ENCODE measurements around the gene SCMH1.
"Not testable (repeated sequence)": the region's sequence is repeated elsewhere in the genome, so short reads cannot be mapped to it uniquely, and the experiment has no call there.

SCMH1 gene

GRCh38 chr1:41249319-41249718 is 7.2 kb upstream of the SCMH1 start:
- no peak for DNase-seq (ENCODE audit: low read depth)

DNA sequence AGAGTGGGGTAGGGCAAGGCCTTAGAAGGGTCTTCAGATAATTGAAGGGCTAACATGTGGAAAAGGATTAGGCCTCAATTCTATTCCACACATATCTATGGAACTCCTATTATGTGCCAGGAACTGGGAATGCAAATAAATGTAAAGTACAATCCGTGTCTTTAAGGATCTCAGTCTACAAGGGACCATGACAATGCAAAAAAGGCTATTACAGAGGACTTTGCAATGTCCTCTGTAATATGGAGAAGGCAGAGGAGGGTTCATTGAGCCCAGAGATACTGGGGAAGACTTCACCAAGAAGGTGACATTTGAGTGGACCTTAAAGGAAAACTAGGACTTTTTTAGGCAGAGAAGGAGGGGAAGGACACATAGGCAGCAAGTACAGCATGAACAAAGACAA is 4.5 kb upstream of the SCMH1 start:
- DNase-seq (ENCODE audit: low read depth) = no peak

- no peak for DNase-seq (ENCODE audit: low read depth)
Measured at GRCh38 chr1:41245659-41246058, 3.6 kb upstream of the SCMH1 start.

- no peak for DNase-seq (ENCODE audit: low read depth)
Measured at GRCh38 chr1:41243079-41243385, 926 bp upstream of the SCMH1 start.

DNA sequence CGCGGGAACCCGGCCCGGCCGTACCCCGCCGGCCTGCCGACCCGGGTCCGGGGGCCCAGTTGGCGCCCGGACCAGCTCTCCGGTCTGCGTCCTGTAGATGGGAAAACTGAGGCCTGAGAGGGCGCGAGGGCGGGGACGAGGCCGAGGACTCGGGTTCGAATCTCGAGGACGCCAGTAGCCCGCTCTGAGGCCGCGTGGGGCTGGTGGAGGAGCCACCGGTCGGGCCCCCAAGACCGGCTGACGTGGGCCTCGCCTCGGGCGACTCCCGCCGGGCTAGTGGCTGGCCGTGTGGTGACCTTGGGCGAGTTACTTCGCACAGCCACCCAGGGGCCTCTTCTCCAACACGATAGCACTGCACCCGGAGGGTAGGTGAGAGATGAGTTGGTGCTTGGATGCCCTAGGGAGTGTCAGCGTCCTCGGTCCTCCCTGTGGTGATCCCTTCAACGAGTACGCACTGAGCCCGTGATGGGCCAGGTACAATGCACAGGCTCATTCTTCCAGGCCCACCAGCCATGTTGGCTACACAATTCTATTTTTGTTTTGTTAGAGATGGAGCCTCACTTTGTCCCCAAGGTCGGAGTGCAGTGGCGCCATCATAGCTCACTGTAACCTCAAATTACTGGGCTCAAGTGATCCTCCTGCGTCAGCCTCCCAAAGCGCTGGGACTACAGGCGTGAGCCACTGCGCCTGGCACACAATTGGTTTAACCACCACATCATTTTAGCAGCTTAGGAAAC is 404 bp upstream of the SCMH1 start:
- DNase-seq (ENCODE audit: low read depth) = no peak

DNA sequence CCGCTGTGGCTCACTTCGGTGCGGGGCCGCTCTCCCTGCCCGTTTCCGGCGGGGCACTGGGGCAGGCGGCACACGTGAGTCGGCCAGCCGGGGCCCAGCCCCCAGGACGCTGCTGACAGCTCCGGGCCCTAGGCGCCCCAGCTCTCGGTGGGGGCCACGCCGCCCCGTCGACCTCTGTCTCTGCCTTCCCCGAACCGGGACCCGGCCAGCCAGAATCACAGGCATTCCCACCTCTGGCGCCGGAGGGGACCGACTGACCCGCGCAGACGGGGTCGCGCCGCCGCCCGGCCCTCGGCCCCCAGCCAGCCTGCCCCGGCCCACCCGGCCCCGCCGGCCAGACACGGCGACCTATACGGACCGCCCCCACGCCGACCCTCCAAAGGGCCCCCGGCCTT is 755 bp downstream of the SCMH1 start:
- no peak for DNase-seq (ENCODE audit: low read depth)

DNA sequence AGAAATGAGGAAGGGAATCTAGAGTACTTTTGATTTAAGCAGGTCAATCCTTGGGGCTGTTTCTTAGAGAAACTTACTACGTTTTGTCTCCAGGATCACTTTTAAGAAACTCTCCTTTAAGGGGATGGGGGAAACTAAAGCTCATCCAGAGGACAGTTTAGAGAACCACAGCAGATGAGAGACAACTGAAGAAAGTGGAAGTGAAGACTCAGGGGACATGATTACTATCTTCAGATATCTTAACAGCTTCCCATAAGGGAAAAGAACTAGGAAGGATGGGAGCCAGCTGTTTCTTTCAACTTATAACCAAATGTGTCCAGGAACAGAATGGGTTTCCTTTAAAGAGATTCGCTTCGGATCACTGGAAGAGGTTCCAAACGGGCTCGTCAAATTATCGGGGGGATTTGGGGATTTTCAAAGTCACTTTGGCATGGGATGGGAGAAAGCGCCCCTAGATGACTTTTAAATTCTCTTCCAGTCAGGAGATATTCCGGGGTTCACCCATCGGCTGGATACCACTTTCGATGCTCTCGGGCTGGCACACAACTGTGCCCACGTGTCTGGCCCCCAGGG is 1.2 kb downstream of the SCMH1 start:
- no peak for DNase-seq (ENCODE audit: low read depth)

- DNase-seq (ENCODE audit: low read depth) = no peak
Measured at GRCh38 chr1:41239988-41240610, 2.0 kb downstream of the SCMH1 start.

- no peak for DNase-seq (ENCODE audit: low read depth)
Measured at GRCh38 chr1:41238311-41238988, 3.7 kb downstream of the SCMH1 start.

DNA sequence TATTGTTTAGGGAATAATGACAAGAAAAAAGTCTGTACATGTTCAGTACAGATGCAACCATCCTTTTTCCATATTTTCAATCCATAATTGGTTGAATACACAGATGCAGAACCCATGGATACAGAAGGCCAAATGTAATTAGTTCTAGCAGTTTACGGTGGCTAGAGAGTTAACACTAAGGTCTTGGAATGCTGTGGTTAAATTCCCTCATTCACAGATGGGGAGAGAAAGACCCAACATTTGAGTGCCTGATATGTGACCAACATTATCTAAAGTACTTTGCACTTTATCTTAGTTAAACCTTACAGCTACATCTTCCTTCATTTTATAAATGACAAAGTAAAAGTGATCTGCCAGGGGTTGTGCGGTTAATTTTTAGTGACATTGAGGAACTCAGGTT is 5.3 kb downstream of the SCMH1 start:
- no peak for DNase-seq (ENCODE audit: low read depth)

GRCh38 chr1:41235893-41236292 is 6.2 kb downstream of the SCMH1 start:
- DNase-seq (ENCODE audit: low read depth) = no peak

DNA sequence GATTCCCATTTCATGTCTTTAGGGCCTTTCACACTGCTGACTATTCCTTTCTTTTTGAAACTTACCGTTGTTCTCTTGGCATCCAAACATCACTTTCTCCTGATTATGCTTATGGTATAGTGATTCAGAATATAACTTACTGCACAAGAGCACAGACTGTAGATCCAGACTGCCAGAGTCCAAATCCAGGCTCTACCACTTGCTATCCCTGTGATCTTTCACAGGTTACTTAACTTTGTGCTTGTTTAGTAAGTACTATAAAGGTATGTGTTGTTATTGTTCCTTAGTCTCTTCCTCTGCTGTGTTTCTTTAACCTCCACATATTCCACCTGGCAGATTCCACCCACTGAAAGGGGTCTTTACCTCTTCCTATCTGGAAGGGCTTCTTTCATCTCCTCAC is 8.4 kb downstream of the SCMH1 start:
- no peak for DNase-seq (ENCODE audit: low read depth)

DNA sequence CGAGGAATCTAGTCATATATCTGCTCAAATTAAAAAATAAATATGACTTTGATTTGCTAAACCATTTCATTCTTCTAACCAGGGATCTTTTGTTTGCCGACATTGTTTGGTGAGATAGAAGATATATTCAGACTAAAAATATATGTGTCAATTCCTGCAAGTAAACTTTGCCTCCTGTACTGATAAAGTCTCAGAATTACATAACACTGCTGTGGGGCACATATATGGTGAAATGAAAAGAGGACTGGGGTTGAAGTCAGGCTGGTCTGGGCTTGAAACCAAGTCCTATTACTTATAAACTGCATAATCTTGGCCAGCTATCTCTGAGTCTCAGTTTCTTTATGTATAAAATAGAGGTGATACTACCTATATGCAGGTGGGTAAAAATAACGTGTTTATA is 9.8 kb downstream of the SCMH1 start:
- no peak for DNase-seq (ENCODE audit: low read depth)

GRCh38 chr1:41230656-41231055 is 11.4 kb downstream of the SCMH1 start:
- DNase-seq (ENCODE audit: low read depth) = no peak

DNA sequence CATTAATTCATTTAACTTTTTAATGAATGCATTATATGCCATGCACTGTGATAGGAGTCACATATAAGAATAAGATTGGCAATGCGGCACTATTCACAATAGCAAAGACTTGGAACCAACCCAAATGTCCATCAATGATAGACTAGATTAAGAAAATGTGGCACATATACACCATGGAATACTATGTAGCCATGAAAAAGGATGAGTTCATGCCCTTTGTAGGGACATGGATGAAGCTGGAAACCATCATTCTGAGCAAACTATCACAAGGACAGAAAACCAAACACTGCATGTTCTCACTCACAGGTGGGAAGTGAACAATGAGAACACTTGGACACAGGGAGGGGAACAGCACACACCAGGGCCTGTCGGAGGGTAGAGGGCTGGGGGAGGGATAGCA is 12.9 kb downstream of the SCMH1 start:
- not testable (repeated sequence) for DNase-seq (ENCODE audit: low read depth)

DNA sequence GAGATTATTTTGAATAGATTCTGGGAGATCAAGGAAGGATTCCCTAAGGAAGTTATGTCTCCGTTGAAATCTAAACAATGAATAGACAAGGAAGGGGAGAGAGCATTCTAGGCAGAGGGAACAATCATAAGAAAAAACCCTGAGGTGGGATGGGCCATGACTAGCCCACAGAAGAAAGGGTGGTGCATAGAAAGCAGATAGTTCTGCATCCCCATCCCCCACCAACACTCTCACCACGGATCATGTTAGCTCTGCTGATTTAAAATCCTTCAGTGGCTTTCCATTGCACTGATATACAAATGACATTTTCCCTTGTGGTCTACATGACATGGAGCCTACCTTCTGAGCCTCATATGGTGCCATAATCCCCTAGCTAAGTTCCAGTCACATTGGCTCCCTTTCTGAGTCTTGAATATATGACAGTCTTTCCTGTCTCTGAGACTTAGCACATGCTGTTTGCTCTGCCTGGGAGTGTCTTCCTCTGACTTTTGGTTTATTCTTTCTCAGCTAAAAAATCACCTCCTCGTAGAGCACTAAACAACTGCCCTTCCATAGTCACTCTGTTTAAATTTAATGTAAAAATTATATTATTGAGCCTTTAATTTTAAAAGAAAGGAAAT is 15.2 kb downstream of the SCMH1 start:
- no peak for DNase-seq (ENCODE audit: low read depth)

- DNase-seq (ENCODE audit: low read depth) = no peak
Measured at GRCh38 chr1:41225495-41225894, 16.6 kb downstream of the SCMH1 start.

DNA sequence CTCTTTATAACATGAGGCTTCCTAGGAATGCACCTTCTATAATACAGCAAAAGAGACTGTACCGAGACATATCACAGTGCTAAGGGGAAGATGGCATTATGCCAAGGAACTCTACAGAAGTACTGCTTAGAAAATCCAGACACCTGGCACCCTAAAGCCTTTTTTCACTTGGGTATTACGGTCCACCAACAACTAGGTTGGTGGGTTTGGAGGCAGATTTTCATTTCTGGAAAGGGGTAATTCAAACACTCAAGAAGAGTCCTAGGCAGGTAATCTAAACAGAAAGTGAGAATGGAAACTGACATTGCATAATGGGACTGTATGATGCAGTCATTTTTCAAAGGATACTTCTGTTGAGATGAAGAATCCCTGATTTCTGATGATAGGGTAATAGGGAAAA is 19.6 kb downstream of the SCMH1 start:
- DNase-seq (ENCODE audit: low read depth) = no peak

DNA sequence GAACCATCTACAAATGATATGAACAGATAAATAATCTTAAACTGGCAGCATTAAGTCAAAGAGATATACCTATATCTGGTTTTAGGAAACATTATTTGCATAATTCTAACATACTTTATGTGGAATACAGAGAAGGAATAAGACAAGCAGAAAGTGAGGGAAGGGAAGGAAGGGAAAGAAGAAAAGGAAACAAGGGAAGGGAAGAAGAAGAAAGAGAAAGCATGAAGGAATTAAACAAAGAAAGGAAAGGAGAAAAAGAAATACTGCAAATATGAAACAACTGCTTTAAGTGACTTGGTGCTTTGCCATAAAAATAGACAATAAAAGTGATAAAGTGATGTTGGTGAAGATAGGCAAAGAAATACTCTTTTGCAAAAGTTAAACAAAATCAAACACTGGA is 20.1 kb downstream of the SCMH1 start:
- DNase-seq (ENCODE audit: low read depth) = no peak

DNA sequence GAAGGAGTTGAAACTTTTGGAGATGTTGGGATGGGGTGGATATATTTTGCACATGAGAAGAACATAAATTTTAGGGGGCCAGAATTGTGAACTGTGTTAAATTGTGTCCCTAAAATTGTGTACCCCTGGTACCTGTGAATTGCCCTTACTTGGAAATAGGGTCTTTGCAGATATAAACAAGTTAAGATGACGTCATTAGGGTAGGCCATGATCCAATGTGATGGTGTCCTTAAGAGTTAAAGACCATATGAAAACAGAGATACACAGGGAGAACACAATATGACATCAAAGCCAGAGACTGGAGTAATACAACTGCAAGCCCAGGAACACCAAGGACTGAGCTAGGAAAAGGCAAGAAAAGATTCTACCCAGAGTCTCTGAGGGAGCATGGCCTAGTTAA is 24.0 kb downstream of the SCMH1 start:
- DNase-seq (ENCODE audit: low read depth) = no peak

- no peak for DNase-seq (ENCODE audit: low read depth)
Measured at GRCh38 chr1:41217441-41217840, 24.7 kb downstream of the SCMH1 start.

DNA sequence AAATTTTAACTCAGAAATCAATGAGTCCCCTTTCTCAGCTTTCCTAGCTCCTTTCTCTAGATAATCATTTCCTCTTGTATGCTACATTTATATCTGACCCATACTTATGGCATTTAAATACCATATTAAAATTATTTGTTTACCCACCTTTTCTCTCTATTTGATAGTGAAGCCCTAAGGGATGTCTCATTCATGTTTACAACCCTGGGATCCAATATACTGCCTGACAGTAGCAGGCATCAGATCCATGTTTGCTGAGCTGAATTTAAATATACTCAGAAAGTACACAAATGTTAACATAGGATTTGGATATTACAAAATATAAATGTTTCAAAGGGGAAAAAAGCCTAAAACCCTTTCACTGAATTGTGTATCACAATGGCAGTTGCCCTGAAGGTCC is 26.5 kb downstream of the SCMH1 start:
- DNase-seq (ENCODE audit: low read depth) = no peak

- DNase-seq (ENCODE audit: low read depth) = no peak
Measured at GRCh38 chr1:41213341-41213740, 28.8 kb downstream of the SCMH1 start.
